ENCODE data around the gene CDK17.

The CDK17 gene

GRCh38 chr12:96338852-96339471 lies 61.3 kb downstream of the CDK17 start:
- no CpG with 5 or more reads among the region's 3 CpGs for WGBS (ENCODE audit: extremely low coverage, insufficient coverage, low lambda C conversion rate)
- Histone ChIP-seq H2BK15ac (replicated peaks; ENCODE audit: low read depth) (no peak overlapping the region), H3K36me3 (ENCODE audit: control insufficient read depth, insufficient read depth, low read length) (no peaks in the 10 kb centered on the region), H3K79me1 (ENCODE audit: low read length) (peaks cover 12% of the 10 kb centered on the region), H3K27ac (ENCODE audit: low read depth, low read length) (no peak overlapping the region), H3K23ac (ENCODE audit: low read length) (no peak overlapping the region), H3K18ac (ENCODE audit: low read length) (no peak overlapping the region), H3K9ac (ENCODE audit: low read length) (no peak overlapping the region), H3K4me3 (ENCODE audit: low read length) (no peak overlapping the region), H3K4ac (ENCODE audit: low read depth, low read length) (no peak overlapping the region), H4K5ac (ENCODE audit: low read length) (no peak overlapping the region), H3K56ac (ENCODE audit: low read length) (no peak overlapping the region), H3K4me2 (ENCODE audit: low read length) (no peak overlapping the region), H3K27me3 (ENCODE audit: insufficient read depth, low read length, poor library complexity) (no peaks in the 10 kb centered on the region), H2BK5ac (ENCODE audit: low read length) (no peak overlapping the region), H4K8ac (ENCODE audit: low read depth, low read length) (no peak overlapping the region), H3K79me2 (ENCODE audit: control insufficient read depth, insufficient read depth, low read length) (peaks cover 12% of the 10 kb centered on the region), H2BK120ac (ENCODE audit: low read depth, low read length) (no peak overlapping the region), H2AK5ac (ENCODE audit: low read length) (no peak overlapping the region), H3K4me1 (ENCODE audit: control insufficient read depth, low read depth, low read length) (no peaks in the 10 kb centered on the region)
- DNase-seq: no peak

DNA sequence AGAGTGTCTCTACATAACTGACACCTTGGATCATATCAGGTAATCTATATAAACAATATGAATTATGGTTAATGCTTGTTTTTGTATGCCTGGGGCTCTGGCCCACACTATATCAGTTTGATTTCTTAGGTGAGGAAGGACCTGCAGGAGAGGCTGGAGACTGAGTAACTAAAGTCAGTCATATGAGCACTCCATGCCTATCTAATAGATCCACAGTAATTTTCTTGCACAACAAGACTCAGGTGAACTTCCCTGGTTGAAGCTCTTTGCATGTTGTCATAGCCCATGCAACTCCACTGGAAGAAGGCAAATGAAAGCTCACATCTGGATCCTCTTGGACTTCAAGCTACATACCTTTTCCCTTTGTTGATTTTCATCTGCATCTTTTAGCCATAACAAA lies 62.3 kb downstream of the CDK17 start:
- no peaks in the 10 kb centered on the region for H3K36me3 ChIP-seq (ENCODE audit: control insufficient read depth, insufficient read depth, low read length)
- H3K18ac ChIP-seq (ENCODE audit: low read length): no peak overlapping the region
- no peak overlapping the region for H2BK15ac ChIP-seq (replicated peaks; ENCODE audit: low read depth)
- H3K27ac ChIP-seq (ENCODE audit: low read depth, low read length): no peak overlapping the region
- no peak overlapping the region for H3K23ac ChIP-seq (ENCODE audit: low read length)
- peaks cover 7% of the 10 kb centered on the region for H3K79me1 ChIP-seq (ENCODE audit: low read length)
- H3K56ac ChIP-seq (ENCODE audit: low read length): no peak overlapping the region
- H2BK120ac ChIP-seq (ENCODE audit: low read depth, low read length): no peak overlapping the region
- no peak for DNase-seq
- H3K79me2 ChIP-seq (ENCODE audit: control insufficient read depth, insufficient read depth, low read length): peaks cover 5% of the 10 kb centered on the region
- H2AK5ac ChIP-seq (ENCODE audit: low read length): no peak overlapping the region
- no peak overlapping the region for H3K4me3 ChIP-seq (ENCODE audit: low read length)
- no peak overlapping the region for H2BK5ac ChIP-seq (ENCODE audit: low read length)
- no peak overlapping the region for H4K8ac ChIP-seq (ENCODE audit: low read depth, low read length)
- H3K9ac ChIP-seq (ENCODE audit: low read length): no peak overlapping the region
- H3K27me3 ChIP-seq (ENCODE audit: insufficient read depth, low read length, poor library complexity): no peaks in the 10 kb centered on the region
- no peak overlapping the region for H3K4ac ChIP-seq (ENCODE audit: low read depth, low read length)
- H3K4me2 ChIP-seq (ENCODE audit: low read length): no peak overlapping the region
- H3K4me1 ChIP-seq (ENCODE audit: control insufficient read depth, low read depth, low read length): no peaks in the 10 kb centered on the region
- H4K5ac ChIP-seq (ENCODE audit: low read length): no peak overlapping the region

- Histone ChIP-seq H3K9ac (ENCODE audit: low read length) (no peak overlapping the region), H2AK5ac (ENCODE audit: low read length) (no peak overlapping the region), H4K8ac (ENCODE audit: low read depth, low read length) (no peak overlapping the region), H3K4me3 (ENCODE audit: low read length) (no peak overlapping the region), H3K23ac (ENCODE audit: low read length) (no peak overlapping the region), H3K18ac (ENCODE audit: low read length) (no peak overlapping the region), H3K4me1 (ENCODE audit: control insufficient read depth, low read depth, low read length) (no peaks in the 10 kb centered on the region), H3K4ac (ENCODE audit: low read depth, low read length) (no peak overlapping the region), H2BK120ac (ENCODE audit: low read depth, low read length) (no peak overlapping the region), H3K36me3 (ENCODE audit: control insufficient read depth, insufficient read depth, low read length) (no peaks in the 10 kb centered on the region), H2BK5ac (ENCODE audit: low read length) (no peak overlapping the region), H3K4me2 (ENCODE audit: low read length) (no peak overlapping the region), H3K56ac (ENCODE audit: low read length) (no peak overlapping the region), H3K79me2 (ENCODE audit: control insufficient read depth, insufficient read depth, low read length) (peaks cover 5% of the 10 kb centered on the region), H2BK15ac (replicated peaks; ENCODE audit: low read depth) (no peak overlapping the region), H3K27ac (ENCODE audit: low read depth, low read length) (no peak overlapping the region), H3K79me1 (ENCODE audit: low read length) (peaks cover 9% of the 10 kb centered on the region), H4K5ac (ENCODE audit: low read length) (no peak overlapping the region), H3K27me3 (ENCODE audit: insufficient read depth, low read length, poor library complexity) (no peaks in the 10 kb centered on the region)
- WGBS (ENCODE audit: extremely low coverage, insufficient coverage, low lambda C conversion rate): 100% methylated on average over 1 of the region's 4 CpGs
- no peak for DNase-seq
Measured at GRCh38 chr12:96336489-96336888, 63.8 kb downstream of the CDK17 start.

DNA sequence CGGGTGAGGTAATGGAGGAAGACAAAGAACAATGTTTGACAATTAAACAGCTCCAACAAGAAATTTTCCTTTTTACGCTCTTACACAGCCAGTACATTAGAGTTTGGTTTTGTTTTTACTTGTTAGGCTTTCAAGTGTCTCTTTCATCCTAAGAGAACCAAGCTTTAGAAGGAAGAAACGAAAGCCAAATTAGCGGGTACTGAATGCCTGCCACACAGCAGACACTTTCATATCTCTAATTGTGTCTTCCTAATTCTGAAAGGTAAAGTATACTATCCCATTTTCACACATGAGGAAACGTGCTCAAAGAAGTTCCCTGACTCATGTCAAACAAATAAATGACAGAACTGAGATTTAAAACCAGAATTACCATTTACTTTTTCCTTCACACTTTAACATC lies 65.0 kb downstream of the CDK17 start:
- no peak overlapping the region for H4K8ac ChIP-seq (ENCODE audit: low read depth, low read length)
- H2BK120ac ChIP-seq (ENCODE audit: low read depth, low read length): no peak overlapping the region
- H3K79me1 ChIP-seq (ENCODE audit: low read length): peaks cover 9% of the 10 kb centered on the region
- H3K27ac ChIP-seq (ENCODE audit: low read depth, low read length): no peak overlapping the region
- WGBS (ENCODE audit: extremely low coverage, insufficient coverage, low lambda C conversion rate): no CpG with 5 or more reads among the region's 5 CpGs
- no peak overlapping the region for H2AK5ac ChIP-seq (ENCODE audit: low read length)
- no peak overlapping the region for H3K4me3 ChIP-seq (ENCODE audit: low read length)
- no peak overlapping the region for H4K5ac ChIP-seq (ENCODE audit: low read length)
- H3K4ac ChIP-seq (ENCODE audit: low read depth, low read length): no peak overlapping the region
- no peaks in the 10 kb centered on the region for H3K36me3 ChIP-seq (ENCODE audit: control insufficient read depth, insufficient read depth, low read length)
- no peak overlapping the region for H2BK5ac ChIP-seq (ENCODE audit: low read length)
- peaks cover 5% of the 10 kb centered on the region for H3K79me2 ChIP-seq (ENCODE audit: control insufficient read depth, insufficient read depth, low read length)
- DNase-seq: no peak
- H3K23ac ChIP-seq (ENCODE audit: low read length): no peak overlapping the region
- H3K18ac ChIP-seq (ENCODE audit: low read length): no peak overlapping the region
- H3K56ac ChIP-seq (ENCODE audit: low read length): no peak overlapping the region
- no peaks in the 10 kb centered on the region for H3K27me3 ChIP-seq (ENCODE audit: insufficient read depth, low read length, poor library complexity)
- H3K4me2 ChIP-seq (ENCODE audit: low read length): no peak overlapping the region
- H3K4me1 ChIP-seq (ENCODE audit: control insufficient read depth, low read depth, low read length): no peaks in the 10 kb centered on the region
- no peak overlapping the region for H3K9ac ChIP-seq (ENCODE audit: low read length)
- H2BK15ac ChIP-seq (replicated peaks; ENCODE audit: low read depth): no peak overlapping the region

DNA sequence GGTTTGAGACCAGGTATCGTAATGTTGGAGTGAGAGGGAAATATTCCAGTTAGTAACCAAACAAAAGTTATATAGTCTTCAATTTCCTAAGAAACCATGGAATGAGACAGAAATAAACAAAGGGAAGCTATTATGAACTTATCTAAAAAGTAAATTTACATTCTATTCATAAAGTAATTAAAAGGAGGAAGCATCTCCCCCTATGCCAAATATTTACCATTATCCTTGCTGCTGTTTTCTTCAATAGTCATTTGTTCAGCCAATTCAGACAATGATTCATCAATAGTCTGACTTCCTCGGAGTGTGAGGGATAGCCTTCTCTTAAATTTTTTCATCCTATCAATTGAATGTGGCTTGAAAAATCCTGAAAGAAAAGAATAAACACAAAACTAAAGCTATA lies 65.7 kb downstream of the CDK17 start:
- H2BK15ac ChIP-seq (replicated peaks; ENCODE audit: low read depth): no peak overlapping the region
- no peak overlapping the region for H3K23ac ChIP-seq (ENCODE audit: low read length)
- no CpG with 5 or more reads among the region's 2 CpGs for WGBS (ENCODE audit: extremely low coverage, insufficient coverage, low lambda C conversion rate)
- no peak overlapping the region for H3K4ac ChIP-seq (ENCODE audit: low read depth, low read length)
- H4K8ac ChIP-seq (ENCODE audit: low read depth, low read length): no peak overlapping the region
- peaks cover 5% of the 10 kb centered on the region for H3K79me2 ChIP-seq (ENCODE audit: control insufficient read depth, insufficient read depth, low read length)
- H3K56ac ChIP-seq (ENCODE audit: low read length): no peak overlapping the region
- DNase-seq: no peak
- no peak overlapping the region for H3K4me2 ChIP-seq (ENCODE audit: low read length)
- H2AK5ac ChIP-seq (ENCODE audit: low read length): no peak overlapping the region
- H3K27ac ChIP-seq (ENCODE audit: low read depth, low read length): no peak overlapping the region
- peaks cover 9% of the 10 kb centered on the region for H3K79me1 ChIP-seq (ENCODE audit: low read length)
- no peaks in the 10 kb centered on the region for H3K36me3 ChIP-seq (ENCODE audit: control insufficient read depth, insufficient read depth, low read length)
- H3K27me3 ChIP-seq (ENCODE audit: insufficient read depth, low read length, poor library complexity): no peaks in the 10 kb centered on the region
- H2BK5ac ChIP-seq (ENCODE audit: low read length): no peak overlapping the region
- no peak overlapping the region for H4K5ac ChIP-seq (ENCODE audit: low read length)
- no peaks in the 10 kb centered on the region for H3K4me1 ChIP-seq (ENCODE audit: control insufficient read depth, low read depth, low read length)
- no peak overlapping the region for H2BK120ac ChIP-seq (ENCODE audit: low read depth, low read length)
- no peak overlapping the region for H3K9ac ChIP-seq (ENCODE audit: low read length)
- no peak overlapping the region for H3K4me3 ChIP-seq (ENCODE audit: low read length)
- no peak overlapping the region for H3K18ac ChIP-seq (ENCODE audit: low read length)

- H3K79me1 ChIP-seq (ENCODE audit: low read length): peaks cover 6% of the 10 kb centered on the region
- H3K23ac ChIP-seq (ENCODE audit: low read length): no peak overlapping the region
- H3K36me3 ChIP-seq (ENCODE audit: control insufficient read depth, insufficient read depth, low read length): no peaks in the 10 kb centered on the region
- H4K5ac ChIP-seq (ENCODE audit: low read length): no peak overlapping the region
- H3K4me3 ChIP-seq (ENCODE audit: low read length): no peak overlapping the region
- H3K79me2 ChIP-seq (ENCODE audit: control insufficient read depth, insufficient read depth, low read length): no peaks in the 10 kb centered on the region
- H3K18ac ChIP-seq (ENCODE audit: low read length): no peak overlapping the region
- H2BK15ac ChIP-seq (replicated peaks; ENCODE audit: low read depth): no peak overlapping the region
- no peak overlapping the region for H2AK5ac ChIP-seq (ENCODE audit: low read length)
- H3K4me1 ChIP-seq (ENCODE audit: control insufficient read depth, low read depth, low read length): no peaks in the 10 kb centered on the region
- H3K9ac ChIP-seq (ENCODE audit: low read length): no peak overlapping the region
- H3K56ac ChIP-seq (ENCODE audit: low read length): no peak overlapping the region
- no peak overlapping the region for H2BK120ac ChIP-seq (ENCODE audit: low read depth, low read length)
- no peak overlapping the region for H4K8ac ChIP-seq (ENCODE audit: low read depth, low read length)
- DNase-seq: no peak
- H2BK5ac ChIP-seq (ENCODE audit: low read length): no peak overlapping the region
- no peak overlapping the region for H3K27ac ChIP-seq (ENCODE audit: low read depth, low read length)
- H3K27me3 ChIP-seq (ENCODE audit: insufficient read depth, low read length, poor library complexity): no peaks in the 10 kb centered on the region
- H3K4ac ChIP-seq (ENCODE audit: low read depth, low read length): no peak overlapping the region
- WGBS (ENCODE audit: extremely low coverage, insufficient coverage, low lambda C conversion rate): no CpG with 5 or more reads among the region's 3 CpGs
- no peak overlapping the region for H3K4me2 ChIP-seq (ENCODE audit: low read length)
Measured at GRCh38 chr12:96329545-96329944, 70.7 kb downstream of the CDK17 start.

All from mesendoderm (in vitro differentiated cells).